Astrocyte (in vitro differentiated cells and primary cell): ENCODE data around the gene FAP.

Source experiments
- CTCF ChIP-seq: IDR thresholded peaks from 2 replicates; pipeline ENCODE4 v1.5.1; 2011; ENCODE audit warnings: low read depth, mild to moderate bottlenecking, inconsistent platforms, low read length, moderate library complexity; ENCODE audit not compliant: insufficient read depth
- EZH2 ChIP-seq: IDR thresholded peaks from 2 replicates; pipeline ENCODE4 v1.6.1; 2012; ENCODE audit warnings: mild to moderate bottlenecking, low read length, inconsistent platforms; ENCODE audit not compliant: insufficient read depth

- TF ChIP-seq CTCF (no peak), EZH2 (no peak)
Observed at GRCh38 chr2:162127422-162127821, 115.8 kb downstream of the FAP start.
